GM18951 (cell line): ENCODE measurements around the gene RNPS1.

Experiments
- POLR2A ChIP-seq: IDR thresholded peaks from 4 replicates; pipeline ENCODE4 v1.6.1; 2011; ENCODE audit warnings: mild to moderate bottlenecking; ENCODE audit not compliant: insufficient read length, insufficient read depth; ENCODE audit errors: extremely low read depth
- in situ Hi-C: fragments of 300-500 bp; cut with MboI; formaldehyde crosslinking; loops from one replicate; pipeline ENCODE4 v1.12.0; 2022; ENCODE audit warnings: low sequenced_read_pairs, mixed read lengths, inconsistent platforms; ENCODE audit not compliant: unreplicated experiment

RNPS1 gene

GRCh38 chr16:2205967-2206313 is 62.0 kb downstream of the RNPS1 start:
- in situ Hi-C loops, result no loop called here
- TF ChIP-seq POLR2A, result no peak

DNA sequence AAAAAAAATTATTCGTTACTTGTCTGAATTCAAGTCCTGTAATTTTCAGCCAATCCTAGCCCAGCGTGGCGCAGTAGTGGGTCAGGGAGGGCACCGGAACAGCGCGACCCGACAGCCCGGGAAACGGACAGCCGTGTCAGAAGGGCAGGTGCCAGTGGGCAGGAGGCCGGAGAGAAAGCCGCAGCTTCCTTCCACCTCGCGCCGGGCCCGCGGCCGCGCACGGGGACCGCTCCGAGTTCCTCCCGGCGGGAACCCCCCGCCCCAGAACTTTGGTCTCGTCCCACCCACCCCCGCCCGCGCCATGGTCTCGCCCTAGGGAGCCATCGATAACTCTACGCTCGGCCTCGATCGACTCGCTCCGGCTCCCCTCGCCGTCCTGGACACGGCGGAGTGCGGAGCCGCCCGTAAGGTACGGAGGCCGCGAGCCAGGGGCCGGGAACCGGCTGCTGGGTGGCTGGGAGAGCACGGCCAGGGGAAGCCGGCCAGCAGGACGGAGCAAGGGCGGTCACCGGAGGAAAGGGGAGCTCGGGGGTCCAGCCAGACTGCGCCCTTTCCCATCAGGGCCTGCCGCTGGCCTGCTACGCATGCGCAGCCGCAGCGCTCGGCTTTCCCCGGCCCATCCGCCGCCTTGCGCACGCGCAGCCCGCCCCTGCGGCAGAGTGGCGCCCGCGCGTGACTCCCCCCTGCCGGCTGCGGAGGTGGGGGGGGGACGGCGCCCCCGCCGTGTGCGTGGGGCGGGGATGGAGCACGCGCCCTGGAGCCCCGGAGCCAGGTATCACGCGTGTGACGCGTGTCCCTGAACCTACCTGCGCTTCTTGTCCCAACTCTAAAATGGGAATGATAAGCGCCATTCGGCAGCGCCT is 62.6 kb downstream of the RNPS1 start, which contains the start of gene MLST8:
Gene MLST8 (plus strand): TSS at position 351 of the 863 bp plus-strand sequence. CDS start 632 bp downstream, outside the sequence.
- peak; percentile 96 for TF ChIP-seq POLR2A
- in situ Hi-C loops, result no loop called here

DNA sequence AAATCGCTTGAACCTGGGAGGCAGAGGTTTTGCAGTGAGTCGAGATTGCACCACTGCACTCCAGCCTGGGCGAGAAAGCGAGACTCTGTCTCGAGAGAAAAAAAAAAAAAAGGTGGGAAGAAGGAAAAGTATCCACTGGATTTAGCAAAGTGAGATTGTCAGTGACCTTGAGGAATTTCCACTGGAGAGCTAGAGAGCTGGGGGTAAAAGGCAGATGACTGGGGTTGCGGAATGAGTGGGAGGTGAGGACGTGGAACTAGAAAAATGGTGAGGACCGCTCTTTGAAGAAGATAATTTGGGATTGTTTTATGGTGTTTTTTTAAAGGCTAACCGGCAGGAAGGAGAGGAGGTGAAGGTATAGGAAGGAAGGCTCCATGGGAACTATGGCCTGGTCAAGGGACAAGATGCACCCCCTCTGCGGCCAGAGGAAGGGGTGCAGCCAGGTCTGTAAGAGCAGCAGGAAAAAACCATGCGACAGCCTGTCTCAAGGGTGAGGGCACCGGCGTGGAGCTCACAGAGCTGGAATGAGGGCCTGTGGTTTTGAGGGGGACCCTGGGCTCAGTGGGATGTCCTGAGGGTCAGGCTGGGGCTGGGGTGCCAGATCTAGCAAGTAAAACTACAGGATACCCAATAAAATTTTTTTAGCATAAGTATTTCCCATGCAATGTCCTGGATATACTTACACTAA is 63.4 kb downstream of the RNPS1 start:
- no peak for TF ChIP-seq POLR2A
- in situ Hi-C loops, result no loop called here
